Neural crest cell (in vitro differentiated cells): ENCODE measurements around the gene CORO6. TPM values are rescaled to one million over a fixed set of nuclear protein-coding genes. Genes with fewer than 3 reads are reported as not detected.

Source experiments
- DNase-seq: peaks from one replicate; pipeline ENCODE4 v3.0.0; 2021; ENCODE audit warnings: low read depth, mixed read lengths, low spot score
- H3K27ac Mint-ChIP-seq: one replicate; pipeline ENCODE4 v1.8.0; 2021; ENCODE audit warnings: mild to moderate bottlenecking, mixed read lengths; ENCODE audit not compliant: unreplicated experiment
- H3K27me3 Mint-ChIP-seq: 2 replicates; pipeline ENCODE4 v1.8.0; 2021; ENCODE audit warnings: low read depth, mild to moderate bottlenecking, mixed read lengths
- H3K36me3 Mint-ChIP-seq: 2 replicates; pipeline ENCODE4 v1.8.0; 2021; ENCODE audit warnings: low read depth, mild to moderate bottlenecking, mixed read lengths
- H3K4me1 Mint-ChIP-seq: 2 replicates; pipeline ENCODE4 v1.8.0; 2021; ENCODE audit warnings: mixed read lengths
- H3K4me3 Mint-ChIP-seq: one replicate; pipeline ENCODE4 v1.8.0; 2021; ENCODE audit warnings: mild to moderate bottlenecking, mixed read lengths
- H3K9me3 Mint-ChIP-seq: 2 replicates; pipeline ENCODE4 v1.8.0; 2021; ENCODE audit warnings: mixed read lengths
- total RNA-seq: library from RNA; stranded (reverse); gene quantifications from 2 replicates; pipeline ENCODE4 v1.2.1, GENCODE V29; 2021
- TF ChIP-seq, protein P1 (sequence below): fragments of 200-600 bp; sonication (generic); conservative IDR thresholded peaks from 2 replicates; pipeline ENCODE4 v1.5.0; 2021; ENCODE audit warnings: antibody characterized with exemption, mild to moderate bottlenecking

CORO6 gene
- total RNA-seq, 1 donor from 2014 or later, result 2.7 TPM

DNA sequence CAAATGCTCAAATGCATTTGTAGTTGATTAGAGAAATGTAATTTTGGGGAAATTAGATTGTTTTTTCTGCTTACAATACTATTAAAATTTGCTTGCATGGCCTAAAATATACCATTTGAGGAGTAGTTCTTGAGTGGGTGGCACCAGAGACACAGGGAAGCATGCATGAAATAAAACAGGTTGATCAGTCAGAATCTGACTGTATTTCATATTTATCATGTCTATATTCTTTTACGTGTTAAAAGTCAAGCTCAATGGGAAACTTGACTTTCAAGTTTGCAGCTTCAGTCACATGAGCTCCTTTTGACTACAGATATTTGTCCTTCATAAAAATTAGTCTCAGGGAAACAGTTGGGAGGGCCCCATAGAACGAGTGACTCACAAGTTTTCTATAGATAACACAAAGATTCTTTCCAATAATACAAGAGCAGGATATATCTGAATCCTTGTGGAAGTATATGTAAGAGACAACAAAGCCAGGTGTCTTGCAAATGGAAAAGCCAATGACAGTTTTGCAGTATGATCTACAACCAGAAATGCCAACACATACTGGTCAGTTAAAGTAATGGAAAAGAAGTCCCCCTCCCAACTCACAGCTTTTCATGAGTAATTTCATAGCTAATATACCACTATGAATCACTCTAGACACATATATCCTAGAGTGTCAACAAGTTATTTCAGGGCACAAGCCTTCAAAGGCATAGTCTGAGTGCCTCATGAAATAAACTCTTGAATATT, 42.2 kb upstream of the CORO6 start:
- no peak overlapping the region for H3K27ac Mint-ChIP-seq
- H3K9me3 Mint-ChIP-seq, result no peaks in the 10 kb centered on the region
- no peaks in the 10 kb centered on the region for H3K4me1 Mint-ChIP-seq
- H3K36me3 Mint-ChIP-seq, result peaks cover 17% of the 10 kb centered on the region
- TF ChIP-seq, protein P1, sequence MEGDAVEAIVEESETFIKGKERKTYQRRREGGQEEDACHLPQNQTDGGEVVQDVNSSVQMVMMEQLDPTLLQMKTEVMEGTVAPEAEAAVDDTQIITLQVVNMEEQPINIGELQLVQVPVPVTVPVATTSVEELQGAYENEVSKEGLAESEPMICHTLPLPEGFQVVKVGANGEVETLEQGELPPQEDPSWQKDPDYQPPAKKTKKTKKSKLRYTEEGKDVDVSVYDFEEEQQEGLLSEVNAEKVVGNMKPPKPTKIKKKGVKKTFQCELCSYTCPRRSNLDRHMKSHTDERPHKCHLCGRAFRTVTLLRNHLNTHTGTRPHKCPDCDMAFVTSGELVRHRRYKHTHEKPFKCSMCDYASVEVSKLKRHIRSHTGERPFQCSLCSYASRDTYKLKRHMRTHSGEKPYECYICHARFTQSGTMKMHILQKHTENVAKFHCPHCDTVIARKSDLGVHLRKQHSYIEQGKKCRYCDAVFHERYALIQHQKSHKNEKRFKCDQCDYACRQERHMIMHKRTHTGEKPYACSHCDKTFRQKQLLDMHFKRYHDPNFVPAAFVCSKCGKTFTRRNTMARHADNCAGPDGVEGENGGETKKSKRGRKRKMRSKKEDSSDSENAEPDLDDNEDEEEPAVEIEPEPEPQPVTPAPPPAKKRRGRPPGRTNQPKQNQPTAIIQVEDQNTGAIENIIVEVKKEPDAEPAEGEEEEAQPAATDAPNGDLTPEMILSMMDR, result no peak
- H3K27me3 Mint-ChIP-seq, result no peaks in the 10 kb centered on the region
- no peak overlapping the region for H3K4me3 Mint-ChIP-seq
- DNase-seq, result no peak

DNA sequence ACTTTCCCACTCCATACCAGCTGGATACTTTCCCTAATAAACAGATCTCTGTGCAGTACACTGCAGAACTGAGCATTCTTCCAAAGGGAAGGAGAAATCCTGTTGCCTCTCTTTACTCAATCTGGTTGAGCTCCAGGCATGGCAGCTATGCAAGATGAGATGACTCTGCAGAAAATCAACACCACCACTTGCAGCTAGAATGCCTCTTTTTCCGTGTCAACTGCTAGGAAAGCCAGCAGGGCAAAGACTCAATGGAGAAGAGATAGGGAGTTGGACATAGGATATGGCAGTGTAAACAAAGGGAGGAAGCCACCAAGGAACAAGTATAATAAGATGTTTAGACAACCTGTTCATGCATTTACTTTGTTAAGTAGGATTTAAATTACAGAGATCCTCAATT, 40.4 kb upstream of the CORO6 start:
- Mint-ChIP-seq H3K27ac (peak overlapping the region; percentile 28), H3K4me1 (no peaks in the 10 kb centered on the region), H3K36me3 (peaks cover 17% of the 10 kb centered on the region), H3K9me3 (no peaks in the 10 kb centered on the region), H3K4me3 (no peak overlapping the region), H3K27me3 (no peaks in the 10 kb centered on the region)
- TF ChIP-seq, protein P1, result no peak
- no peak for DNase-seq

DNA sequence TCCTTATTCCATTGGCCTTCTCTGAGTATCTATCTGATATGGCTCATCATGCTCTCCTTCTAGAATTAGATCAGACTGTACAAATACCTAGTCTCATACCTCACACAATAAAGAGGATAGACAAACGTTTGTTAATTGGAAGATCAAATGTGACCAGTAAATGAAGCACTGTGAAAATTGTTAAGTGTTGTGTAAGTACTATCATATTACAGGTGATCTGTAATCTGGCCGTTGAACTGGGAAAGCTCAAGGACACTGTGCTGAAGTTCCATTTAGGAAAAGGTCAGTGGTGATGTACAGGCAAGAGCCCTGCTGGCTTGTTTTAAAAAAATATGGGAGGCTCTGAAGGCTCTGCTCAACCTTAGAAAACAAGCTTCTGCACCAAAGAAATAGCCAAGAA, 38.5 kb upstream of the CORO6 start:
- DNase-seq, result no peak
- H3K27ac Mint-ChIP-seq, result no peak overlapping the region
- TF ChIP-seq, protein P1, result no peak
- H3K36me3 Mint-ChIP-seq, result peaks cover 11% of the 10 kb centered on the region
- no peaks in the 10 kb centered on the region for H3K27me3 Mint-ChIP-seq
- H3K4me3 Mint-ChIP-seq, result no peak overlapping the region
- no peaks in the 10 kb centered on the region for H3K9me3 Mint-ChIP-seq
- no peaks in the 10 kb centered on the region for H3K4me1 Mint-ChIP-seq

DNA sequence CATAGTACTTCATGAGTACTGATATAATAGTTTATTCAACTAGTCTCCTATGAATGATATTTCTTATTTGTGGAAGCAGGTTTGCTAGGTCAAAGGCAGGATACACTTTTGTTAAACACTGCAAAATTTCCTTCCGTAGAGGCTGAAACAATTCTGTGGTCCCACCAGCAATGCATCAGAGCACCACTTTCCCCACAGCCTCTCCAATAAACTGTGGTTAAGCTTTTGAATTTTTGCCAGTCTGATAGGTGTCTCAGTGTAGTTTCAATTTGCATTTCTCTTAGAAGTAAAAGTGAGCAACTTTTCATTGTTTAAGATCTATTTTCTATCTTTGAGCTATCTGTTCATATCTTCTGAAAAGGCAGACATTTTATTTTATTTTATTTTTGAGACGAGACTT, 36.4 kb upstream of the CORO6 start:
- DNase-seq, result no peak

DNA sequence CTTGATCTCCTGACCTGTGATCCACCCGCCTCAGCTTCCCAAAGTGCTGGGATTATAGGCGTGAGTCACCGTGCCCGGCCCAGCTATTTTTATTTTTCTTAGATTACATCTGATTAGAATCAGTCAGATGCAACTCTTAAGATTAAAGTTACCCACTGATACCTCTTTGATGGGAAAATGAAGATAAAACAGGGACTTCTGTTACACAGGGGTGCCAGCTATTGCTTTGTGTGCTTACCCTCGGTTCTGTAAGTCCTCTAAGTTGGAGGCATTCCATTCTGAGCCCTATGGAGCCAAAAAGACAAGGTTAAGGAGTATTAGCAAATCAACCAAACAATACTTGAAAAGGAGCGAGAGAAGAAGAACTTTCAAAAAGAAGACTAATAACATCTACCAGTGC, 32.6 kb upstream of the CORO6 start:
- Mint-ChIP-seq H3K4me3 (no peak overlapping the region), H3K4me1 (no peaks in the 10 kb centered on the region), H3K27ac (no peak overlapping the region), H3K36me3 (peaks cover 3% of the 10 kb centered on the region), H3K9me3 (no peaks in the 10 kb centered on the region), H3K27me3 (no peaks in the 10 kb centered on the region)
- no peak for DNase-seq
- TF ChIP-seq, protein P1, result no peak

More for the DNA sequence above, 36.4 kb upstream of the CORO6 start:
- no peaks in the 10 kb centered on the region for H3K27me3 Mint-ChIP-seq
- H3K36me3 Mint-ChIP-seq, result peaks cover 6% of the 10 kb centered on the region
- H3K9me3 Mint-ChIP-seq, result no peaks in the 10 kb centered on the region
- H3K27ac Mint-ChIP-seq, result no peak overlapping the region
- H3K4me3 Mint-ChIP-seq, result no peak overlapping the region
- TF ChIP-seq, protein P1, result no peak
- no peaks in the 10 kb centered on the region for H3K4me1 Mint-ChIP-seq
